Measurements from ENCODE around the gene MIEF2.

- TF ChIP-seq CTCF (IDR thresholded peaks at IDR 0.05) (no peak), ZFX (IDR thresholded peaks at IDR 0.05; ENCODE audit: borderline replicate concordance) (no peak)
These were observed 48.7 kb downstream of the MIEF2 start for GRCh38 chr17:18309202-18309601.
